CD14-positive monocyte (primary cell): ENCODE measurements around the gene MYH13. TPM values are rescaled to one million over a fixed set of nuclear protein-coding genes. Genes with fewer than 3 reads are reported as not detected.

ENCODE experiments used
- DNase-seq, 3 donors: peaks; one replicate each; pipeline ENCODE4 v3.0.0-alpha.2; 2011 to 2022
- H2AFZ ChIP-seq: 2 replicates; pipeline ENCODE4 v1.6.0; 2012; ENCODE audit warnings: mild to moderate bottlenecking, low read depth, low read length, inconsistent platforms; ENCODE audit not compliant: insufficient read depth, poor library complexity, severe bottlenecking
- H3K27ac ChIP-seq, 2 donors: 1 replicate in 1 of 2; 2 replicates in 1 of 2; pipeline ENCODE4 v1.5.1; 2012 to 2013; ENCODE audit warnings: low read length in 2 of 2, control low read depth in 1 of 2, inconsistent platforms in 1 of 2, low read depth in 1 of 2, mild to moderate bottlenecking in 1 of 2
- H3K27me3 ChIP-seq, 2 donors: one replicate each; pipeline versions ENCODE4 v1.6.0 to v1.6.1; 2011 to 2013; ENCODE audit warnings: low read length in 2 of 2; ENCODE audit not compliant: control insufficient read depth in 2 of 2, insufficient read depth in 2 of 2
- H3K36me3 ChIP-seq, 2 donors: replicated peaks in 1 of 2; 1 replicate in 1 of 2; 2 replicates in 1 of 2; pipeline versions ENCODE4 v1.5.1 to v1.6.1; 2012 to 2013; ENCODE audit warnings: low read length in 2 of 2, control low read depth in 1 of 2, inconsistent platforms in 1 of 2, mild to moderate bottlenecking in 1 of 2; ENCODE audit not compliant: insufficient read depth in 2 of 2, control insufficient read depth in 1 of 2
- H3K4me1 ChIP-seq, 2 donors: 1 replicate in 1 of 2; 2 replicates in 1 of 2; pipeline versions ENCODE4 v1.5.1 to v1.6.1; 2012 to 2013; ENCODE audit warnings: low read length in 2 of 2, control low read depth in 1 of 2, inconsistent platforms in 1 of 2, mild to moderate bottlenecking in 1 of 2, moderate library complexity in 1 of 2; ENCODE audit not compliant: insufficient read depth in 2 of 2, control insufficient read depth in 1 of 2
- H3K4me2 ChIP-seq: replicated peaks from 2 replicates; pipeline ENCODE3; 2012; ENCODE audit warnings: low read length, moderate library complexity, mild to moderate bottlenecking; ENCODE audit not compliant: poor library complexity, severe bottlenecking; ENCODE audit errors: extremely low read depth
- H3K4me3 ChIP-seq, 3 experiments: fragments of 200-600 bp in 1 of 3; sonication (generic) in 1 of 3; replicated peaks in 1 of 3; 1 replicate in 2 of 3; 2 replicates in 1 of 3; pipeline ENCODE4 v1.5.1; 2011 to 2013; ENCODE audit warnings: low read length in 3 of 3, mild to moderate bottlenecking in 3 of 3, control low read depth in 2 of 3, low read depth in 2 of 3, inconsistent platforms in 1 of 3, moderate library complexity in 1 of 3
- H3K79me2 ChIP-seq: 2 replicates; pipeline ENCODE4 v1.6.0; 2012; ENCODE audit warnings: mild to moderate bottlenecking, control low read depth, inconsistent platforms, low read length, moderate library complexity; ENCODE audit not compliant: insufficient read depth
- H3K9ac ChIP-seq: 2 replicates; pipeline ENCODE4 v1.6.0; 2017; ENCODE audit warnings: low read length, mild to moderate bottlenecking; ENCODE audit not compliant: insufficient read depth, poor library complexity, severe bottlenecking
- H3K9me3 ChIP-seq, 2 donors: replicated peaks in 1 of 2; 1 replicate in 1 of 2; 2 replicates in 1 of 2; pipeline versions ENCODE4 v1.5.1 to v1.6.1; 2012 to 2013; ENCODE audit warnings: low read length in 2 of 2, control low read depth in 1 of 2; ENCODE audit not compliant: control insufficient read depth in 1 of 2, insufficient read depth in 1 of 2
- H4K20me1 ChIP-seq: 2 replicates; pipeline ENCODE4 v1.6.0; 2012; ENCODE audit warnings: mild to moderate bottlenecking, low read length, control low read depth, moderate library complexity; ENCODE audit not compliant: insufficient read depth
- H3K27ac Mint-ChIP-seq, 7 donors: one replicate each; pipeline ENCODE4 v1.8.0; 2020; ENCODE audit warnings: mild to moderate bottlenecking in 7 of 7, mixed read lengths in 7 of 7, moderate library complexity in 6 of 7, inconsistent platforms in 2 of 7
- H3K27me3 Mint-ChIP-seq, 3 donors: one replicate each; pipeline ENCODE4 v1.8.0; 2021 to 2022; ENCODE audit warnings: low read depth in 3 of 3, mild to moderate bottlenecking in 3 of 3, mixed read lengths in 3 of 3, moderate library complexity in 3 of 3, inconsistent platforms in 1 of 3
- H3K36me3 Mint-ChIP-seq, 2 donors: one replicate each; pipeline ENCODE4 v1.8.0; 2020; ENCODE audit warnings: mixed read lengths in 2 of 2, inconsistent platforms in 1 of 2, mild to moderate bottlenecking in 1 of 2
- H3K4me1 Mint-ChIP-seq: one replicate; pipeline ENCODE4 v1.8.0; 2020; ENCODE audit warnings: mild to moderate bottlenecking, mixed read lengths
- H3K4me3 Mint-ChIP-seq, 2 donors: one replicate each; pipeline ENCODE4 v1.8.0; 2020; ENCODE audit warnings: mild to moderate bottlenecking in 2 of 2, mixed read lengths in 2 of 2, moderate library complexity in 1 of 2
- H3K9me3 Mint-ChIP-seq, 7 donors: one replicate each; pipeline ENCODE4 v1.8.0; 2020 to 2022; ENCODE audit warnings: mixed read lengths in 7 of 7, mild to moderate bottlenecking in 6 of 7, moderate library complexity in 6 of 7, inconsistent platforms in 2 of 7
- WGBS: methylation state at CpG from one replicate; pipeline ENCODE4 v1.1.5; 2013; ENCODE audit warnings: missing lambda C conversion rate; ENCODE audit not compliant: insufficient coverage; 5-methylcytosine and 5-hydroxymethylcytosine counted together
- intact Hi-C, 2 donors: fragments of 100-400 bp; cut with micrococcal nuclease; formaldehyde crosslinking; loops; one replicate each; pipeline versions ENCODE4 v1.15.0 to v1.15.1; 2023
- polyA plus RNA-seq, 3 donors: library from polyadenylated mRNA; depleted of rRNA in 1 of 3; unstranded in 2 of 3; stranded (reverse) in 1 of 3; fragments of 300-500 nt in 2 of 3; fragments of >200 nt in 1 of 3; fragmentation: Illumina TruSeq in 2 of 3; gene quantifications; 1 replicate in 2 of 3; 2 replicates in 1 of 3; pipeline ENCODE4 v1.2.3, GENCODE V29; 2012 to 2021
- TF ChIP-seq, protein P1 (sequence below): fragments of 200-600 bp; IDR thresholded peaks from one replicate; pipeline ENCODE4 v1.8.0; 2022; ENCODE audit warnings: antibody characterized with exemption, mild to moderate bottlenecking

The MYH13 gene
- polyA plus RNA-seq, 3 donors: not detected

DNA sequence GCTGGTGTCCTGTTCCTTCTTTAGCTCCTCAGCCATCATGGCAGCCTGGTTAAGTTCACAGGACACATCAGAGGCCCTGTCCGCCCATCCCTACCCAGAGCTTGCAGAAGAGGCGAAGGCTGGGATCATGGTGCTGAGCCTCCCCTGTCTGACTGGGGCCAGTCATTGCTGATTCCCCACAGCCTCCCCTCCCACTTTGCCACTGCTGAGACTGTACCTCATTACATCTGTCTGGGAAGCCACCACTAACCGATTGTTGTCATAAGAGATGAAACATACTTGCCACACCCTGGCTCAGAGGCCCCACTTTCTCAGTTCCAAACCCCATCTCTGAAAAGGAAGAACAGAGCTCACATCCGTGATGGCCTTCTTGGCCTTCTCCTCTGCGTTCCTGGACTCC, 66.2 kb downstream of the MYH13 start:
- peaks cover 0 to 4% (median 2%) of the 10 kb centered on the region in 7 donors for H3K9me3 Mint-ChIP-seq

DNA sequence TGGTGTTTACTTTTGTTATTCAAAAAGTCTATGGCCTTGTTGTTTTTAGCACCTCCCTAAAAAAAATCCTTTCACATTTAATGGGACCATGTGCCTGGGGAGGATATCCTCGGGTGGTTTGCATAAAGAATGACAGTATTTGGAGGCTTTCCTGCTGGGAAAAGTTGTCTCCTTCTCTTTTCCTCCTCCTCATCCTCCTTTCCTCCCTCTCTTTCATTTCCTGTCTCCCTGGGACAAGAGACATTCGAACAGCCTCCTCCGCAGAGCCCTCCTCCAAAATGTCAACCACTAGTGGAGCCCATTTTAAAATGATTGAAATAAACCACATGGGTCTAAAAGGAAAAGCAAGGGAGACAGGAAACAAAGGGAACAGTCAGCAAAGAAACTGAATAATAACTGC, 67.4 kb downstream of the MYH13 start:
- Histone ChIP-seq H3K79me2 (no peaks in the 10 kb centered on the region), H3K36me3 (no peaks in the 10 kb centered on the region), H4K20me1 (no peaks in the 10 kb centered on the region), H3K9ac (no peak overlapping the region), H3K4me1 (no peaks in the 10 kb centered on the region), H3K4me3 (no peak overlapping the region), H2AFZ (no peak overlapping the region), H3K9me3 (no peaks in the 10 kb centered on the region), H3K27me3 (no peaks in the 10 kb centered on the region), H3K4me2 (no peak overlapping the region), H3K27ac (no peak overlapping the region)
- TF ChIP-seq, protein P1, sequence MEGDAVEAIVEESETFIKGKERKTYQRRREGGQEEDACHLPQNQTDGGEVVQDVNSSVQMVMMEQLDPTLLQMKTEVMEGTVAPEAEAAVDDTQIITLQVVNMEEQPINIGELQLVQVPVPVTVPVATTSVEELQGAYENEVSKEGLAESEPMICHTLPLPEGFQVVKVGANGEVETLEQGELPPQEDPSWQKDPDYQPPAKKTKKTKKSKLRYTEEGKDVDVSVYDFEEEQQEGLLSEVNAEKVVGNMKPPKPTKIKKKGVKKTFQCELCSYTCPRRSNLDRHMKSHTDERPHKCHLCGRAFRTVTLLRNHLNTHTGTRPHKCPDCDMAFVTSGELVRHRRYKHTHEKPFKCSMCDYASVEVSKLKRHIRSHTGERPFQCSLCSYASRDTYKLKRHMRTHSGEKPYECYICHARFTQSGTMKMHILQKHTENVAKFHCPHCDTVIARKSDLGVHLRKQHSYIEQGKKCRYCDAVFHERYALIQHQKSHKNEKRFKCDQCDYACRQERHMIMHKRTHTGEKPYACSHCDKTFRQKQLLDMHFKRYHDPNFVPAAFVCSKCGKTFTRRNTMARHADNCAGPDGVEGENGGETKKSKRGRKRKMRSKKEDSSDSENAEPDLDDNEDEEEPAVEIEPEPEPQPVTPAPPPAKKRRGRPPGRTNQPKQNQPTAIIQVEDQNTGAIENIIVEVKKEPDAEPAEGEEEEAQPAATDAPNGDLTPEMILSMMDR: no peak
- intact Hi-C loops: no loop called here
- no peak for DNase-seq
- Mint-ChIP-seq H3K4me3 (no peak overlapping the region), H3K4me1 (no peaks in the 10 kb centered on the region), H3K9me3 (peaks cover 0 to 4% (median 2%) of the 10 kb centered on the region in 7 donors), H3K27me3 (peaks cover 4 to 5% (median 5%) of the 10 kb centered on the region in 3 donors), H3K27ac (no peak overlapping the region), H3K36me3 (no peaks in the 10 kb centered on the region)
- WGBS: no CpG with 5 or more reads among the region's 3 CpGs

More for the DNA sequence above, 66.2 kb downstream of the MYH13 start:
- no peak overlapping the region for H3K4me3 Mint-ChIP-seq
- no peak overlapping the region for H2AFZ ChIP-seq
- no peaks in the 10 kb centered on the region for H3K27me3 ChIP-seq
- H3K79me2 ChIP-seq: no peaks in the 10 kb centered on the region
- peaks cover 4 to 5% (median 5%) of the 10 kb centered on the region in 3 donors for H3K27me3 Mint-ChIP-seq
- H4K20me1 ChIP-seq: no peaks in the 10 kb centered on the region
- no peaks in the 10 kb centered on the region for H3K36me3 ChIP-seq
- TF ChIP-seq, protein P1: no peak
- no peak for DNase-seq
- H3K27ac ChIP-seq: no peak overlapping the region
- no peak overlapping the region for H3K27ac Mint-ChIP-seq
- no peak overlapping the region for H3K4me3 ChIP-seq
- no peaks in the 10 kb centered on the region for H3K36me3 Mint-ChIP-seq
- H3K9ac ChIP-seq: no peak overlapping the region
- no peaks in the 10 kb centered on the region for H3K4me1 ChIP-seq
- H3K9me3 ChIP-seq: no peaks in the 10 kb centered on the region
- 98% methylated on average over 5 of the region's 5 CpGs for WGBS
- H3K4me1 Mint-ChIP-seq: no peaks in the 10 kb centered on the region
- intact Hi-C loops: no loop called here
- H3K4me2 ChIP-seq: no peak overlapping the region
